KBM-7 (cell line): ENCODE data around the gene LTBP2.

Experiments
- DNase-seq: peaks from one replicate; pipeline ENCODE4 v3.0.0-alpha.2; 2015
- in situ Hi-C: fragments of 300-500 bp; cut with MboI; formaldehyde crosslinking; loops from 2 replicates; pipeline ENCODE4 v1.14.3; 2020; ENCODE audit warnings: low sequenced_read_pairs, low pct_unique_long_range_greater_than_20kb, mixed read lengths

Gene LTBP2

DNA sequence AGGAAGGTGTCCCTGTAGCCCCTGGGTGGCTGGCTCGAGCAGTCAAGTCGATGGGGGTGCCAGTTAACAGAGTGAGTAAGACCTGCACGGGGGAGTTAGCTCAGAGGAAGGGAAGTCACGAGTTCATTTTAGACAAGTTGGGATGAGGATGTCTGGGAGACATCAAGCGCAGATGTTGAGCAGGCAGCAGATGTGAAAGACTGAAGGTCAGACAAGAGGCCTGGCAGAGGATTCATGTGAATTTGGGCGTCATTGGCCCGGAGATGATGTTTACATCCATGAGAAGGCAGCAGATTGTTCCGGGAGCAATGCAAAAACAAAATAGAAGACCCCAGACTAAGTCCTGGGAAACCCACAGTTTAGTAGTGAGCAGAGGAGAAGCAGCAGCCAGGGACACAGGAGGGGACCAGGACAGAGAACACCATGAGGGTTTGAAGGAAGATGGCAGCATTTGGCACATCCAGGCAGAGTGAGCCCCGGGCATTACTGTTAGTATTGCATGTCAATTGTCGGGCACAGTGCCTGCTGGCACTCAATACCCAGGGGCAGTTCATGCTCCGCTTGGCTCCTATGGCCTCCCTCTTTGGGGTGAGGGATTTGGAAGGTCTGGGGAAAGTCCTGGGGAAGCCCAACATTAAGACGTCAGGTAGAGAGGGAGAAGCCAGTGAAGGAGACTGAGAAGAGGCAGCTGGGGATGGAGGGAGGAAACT lies 15.1 kb downstream of the LTBP2 start:
- in situ Hi-C loops, result no loop called here
- no peak for DNase-seq

DNA sequence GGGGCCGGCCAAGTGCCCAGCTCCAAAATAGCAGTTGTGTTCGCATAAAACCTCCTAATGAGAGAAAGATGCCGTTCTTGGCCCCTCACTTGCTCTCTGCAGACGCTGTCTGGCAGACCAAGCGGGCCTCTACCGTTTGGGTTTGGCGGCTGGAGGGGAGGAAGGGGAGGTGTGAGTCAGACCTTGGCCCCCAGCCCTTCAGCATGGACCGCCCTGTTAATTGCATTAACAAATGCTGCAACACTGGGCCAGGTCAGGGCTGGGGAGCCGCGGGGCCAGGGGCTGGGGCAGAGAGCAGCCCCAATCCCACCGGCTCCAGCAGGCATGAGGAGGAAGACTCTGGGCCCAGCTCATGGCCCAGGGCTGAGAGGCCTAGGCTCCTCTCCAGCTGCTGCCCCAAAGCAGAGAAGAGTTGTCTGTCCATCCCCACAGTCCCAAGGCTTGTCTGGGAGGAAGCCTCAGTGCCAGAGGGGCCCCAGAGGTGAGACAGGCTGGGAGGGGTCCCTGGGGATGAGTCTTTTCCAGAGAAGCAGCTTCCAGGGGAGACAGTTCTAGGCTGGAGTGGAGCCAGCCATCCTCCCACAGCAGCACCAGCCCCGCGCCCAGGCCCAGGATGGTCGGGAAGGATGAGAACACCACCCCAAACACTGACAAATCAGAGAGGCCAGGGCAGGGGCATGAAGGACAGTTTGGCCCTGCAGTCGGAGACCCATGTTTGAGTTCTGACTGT lies 16.9 kb downstream of the LTBP2 start:
- in situ Hi-C loops, result no loop called here
- DNase-seq, result no peak

DNA sequence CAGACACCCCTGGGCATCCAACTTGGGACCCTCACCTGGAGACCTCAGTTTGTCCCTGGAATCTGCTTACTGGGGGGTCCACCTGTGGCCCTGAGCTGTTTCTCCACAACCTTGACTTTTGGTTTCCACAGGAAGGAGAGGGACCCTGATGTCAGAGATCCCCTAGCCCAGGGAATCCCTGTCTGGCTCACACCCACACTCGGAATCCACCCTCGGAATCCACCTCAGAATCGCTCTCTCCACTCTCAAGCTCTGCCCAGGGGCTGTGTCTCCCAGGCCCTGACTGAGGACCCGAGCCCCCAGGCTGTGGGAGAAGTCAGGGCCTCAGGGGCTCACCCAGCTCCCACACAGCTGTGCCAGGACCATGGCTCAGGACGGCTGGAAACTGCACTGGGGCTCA lies 17.4 kb downstream of the LTBP2 start:
- in situ Hi-C loops, result no loop called here
- DNase-seq, result no peak

- in situ Hi-C loops, result no loop called here
- DNase-seq, result no peak
Measured at GRCh38 chr14:74594029-74594428, 18.0 kb downstream of the LTBP2 start.

DNA sequence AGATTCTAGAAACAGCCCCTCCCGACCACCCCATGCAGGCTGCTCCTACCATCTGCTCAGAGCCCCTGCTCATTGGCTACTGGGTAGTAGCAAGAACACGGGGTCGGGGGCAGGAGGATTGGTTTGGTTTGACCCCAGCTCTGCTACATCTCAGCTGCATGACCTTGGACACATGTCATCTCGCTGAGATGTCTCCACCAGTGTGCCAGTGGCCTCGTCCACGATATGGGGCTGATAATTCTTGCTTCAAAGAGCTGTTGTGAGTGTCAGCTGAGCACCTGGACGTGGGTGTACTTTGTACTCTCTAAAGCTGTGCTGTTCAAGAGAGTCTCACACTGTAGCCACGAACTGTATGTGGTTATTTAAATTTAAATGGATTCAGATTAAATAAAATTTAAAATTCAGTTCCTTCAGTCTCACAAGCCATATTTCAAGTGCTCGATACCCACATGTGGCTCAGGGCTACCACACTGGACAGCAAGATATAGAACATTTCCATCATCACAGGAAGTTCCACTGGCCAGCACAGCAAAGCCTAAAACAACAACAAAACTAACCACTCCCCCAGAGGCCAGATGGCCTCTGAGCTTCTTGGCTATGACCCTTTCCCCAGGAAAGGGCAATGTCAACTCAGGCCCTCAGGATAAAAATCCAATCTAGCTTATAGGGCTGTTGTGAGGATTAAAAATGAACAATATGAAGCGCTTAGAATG lies 18.6 kb downstream of the LTBP2 start:
- DNase-seq, result no peak

DNA sequence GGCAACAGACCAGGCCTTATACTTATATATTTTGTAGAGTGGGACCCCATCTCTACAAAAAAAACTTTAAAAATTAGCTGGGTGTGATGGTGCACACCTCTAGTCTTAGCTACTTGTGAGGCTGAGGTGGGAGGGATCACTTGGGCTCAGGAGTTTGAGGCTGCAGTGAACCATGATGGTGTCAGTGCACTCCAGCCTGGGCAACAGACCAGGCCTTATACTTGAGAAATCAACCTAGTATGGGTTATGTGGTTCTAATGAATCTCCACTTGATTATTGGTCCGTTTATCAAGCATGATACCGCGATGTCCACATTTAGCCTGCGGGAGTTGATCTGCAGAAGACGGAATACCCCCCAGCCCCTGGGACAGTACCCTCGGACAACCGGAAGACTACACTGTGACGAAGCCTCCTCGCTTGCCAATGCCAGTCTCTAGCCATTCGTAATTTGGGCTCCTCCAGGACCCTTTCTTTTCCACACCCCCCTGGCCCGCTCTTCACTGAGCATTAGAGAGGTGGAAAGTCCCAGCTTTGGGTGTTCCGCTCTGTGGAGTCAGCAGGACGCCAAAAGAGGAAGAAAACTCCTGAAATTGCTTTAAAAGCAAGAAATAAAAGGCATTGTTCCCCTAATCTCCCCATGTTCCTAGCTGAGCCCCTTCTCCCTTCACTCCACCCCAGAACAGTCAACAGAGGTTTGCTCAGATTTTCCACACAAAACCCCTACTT lies 19.4 kb downstream of the LTBP2 start:
- in situ Hi-C loops, result no loop called here
- DNase-seq, result no peak

More for the DNA sequence above, 18.6 kb downstream of the LTBP2 start:
- in situ Hi-C loops, result no loop called here

DNA sequence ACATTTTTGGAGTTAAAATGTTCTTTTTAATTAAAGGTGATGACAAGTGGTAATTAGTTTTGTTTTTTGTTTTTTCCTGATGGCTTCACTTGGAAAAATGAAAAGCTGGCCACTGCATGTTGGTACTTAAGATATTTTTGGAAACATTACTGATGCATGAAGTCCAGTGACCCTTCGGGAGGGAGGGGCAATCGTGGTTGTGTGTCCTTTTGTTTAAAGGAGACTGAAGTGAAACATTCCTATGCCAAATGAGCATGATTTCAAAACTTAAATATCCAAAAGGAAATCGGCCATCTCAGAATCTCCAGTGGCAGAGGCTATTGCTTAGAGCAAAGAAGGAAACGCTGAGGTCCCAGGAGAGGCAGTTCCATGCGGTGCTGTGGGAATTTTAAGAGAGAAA lies 20.1 kb downstream of the LTBP2 start:
- in situ Hi-C loops, result no loop called here
- DNase-seq, result no peak

DNA sequence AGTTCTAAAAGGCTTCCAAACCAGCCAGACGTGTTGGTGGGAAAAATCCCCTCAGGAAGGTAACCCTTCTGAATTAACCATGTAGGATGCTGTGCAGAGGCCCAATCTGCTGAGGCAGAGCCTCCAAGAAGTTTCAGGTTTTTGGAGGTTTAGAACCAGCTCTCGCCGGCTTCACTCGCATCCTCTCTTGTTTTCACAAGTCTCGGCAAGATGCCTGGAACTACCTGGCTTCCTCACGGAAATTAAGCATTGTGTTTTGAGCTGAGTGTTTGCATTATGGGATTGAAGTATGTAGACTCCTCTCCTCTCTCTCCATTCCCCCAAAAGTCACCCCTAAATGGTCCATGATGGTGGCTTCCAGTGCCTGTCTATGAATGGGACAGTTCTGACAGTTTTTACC lies 20.6 kb downstream of the LTBP2 start:
- in situ Hi-C loops, result no loop called here
- DNase-seq, result no peak

- in situ Hi-C loops, result no loop called here
- no peak for DNase-seq
Measured at GRCh38 chr14:74589291-74589879, 22.7 kb downstream of the LTBP2 start.

GRCh38 chr14:74587363-74587707 lies 24.7 kb downstream of the LTBP2 start:
- DNase-seq, result no peak
- in situ Hi-C loops, result no loop called here

DNA sequence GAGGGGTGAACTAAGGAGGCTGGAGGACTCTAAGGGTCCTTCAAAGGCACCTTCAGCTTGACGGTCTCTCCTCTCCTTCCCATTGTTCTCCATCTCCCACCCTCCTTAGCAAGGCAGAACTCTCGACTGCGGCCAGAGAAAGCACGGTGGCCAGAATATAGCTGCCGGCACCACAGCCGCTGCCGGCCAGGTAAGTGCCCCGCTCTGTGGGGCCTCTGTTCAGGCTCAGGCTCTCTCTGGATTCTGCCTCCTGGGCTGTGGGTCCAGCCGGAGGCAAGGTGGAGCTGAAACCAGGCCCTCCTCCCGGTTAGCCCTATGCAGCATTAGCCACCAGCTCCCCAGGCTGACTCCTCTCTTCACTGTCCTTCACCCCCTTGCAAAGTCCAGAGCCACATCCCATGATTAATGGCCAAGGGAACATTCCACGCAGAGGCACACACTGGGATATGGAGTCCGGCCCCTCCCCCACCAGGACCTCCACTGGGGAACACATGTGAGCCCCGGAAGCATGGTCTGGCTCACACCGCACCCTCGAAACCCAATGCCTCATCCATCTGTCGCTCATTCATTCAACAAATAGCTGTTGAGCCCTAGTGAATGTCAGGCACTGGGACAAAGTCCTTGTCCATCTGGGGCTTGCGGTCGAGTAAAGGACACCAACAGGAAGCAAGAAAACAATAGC lies 25.2 kb downstream of the LTBP2 start:
- in situ Hi-C loops, result no loop called here
- DNase-seq, result no peak

GRCh38 chr14:74585406-74586335 lies 26.4 kb downstream of the LTBP2 start:
- in situ Hi-C loops, result no loop called here
- DNase-seq, result no peak

DNA sequence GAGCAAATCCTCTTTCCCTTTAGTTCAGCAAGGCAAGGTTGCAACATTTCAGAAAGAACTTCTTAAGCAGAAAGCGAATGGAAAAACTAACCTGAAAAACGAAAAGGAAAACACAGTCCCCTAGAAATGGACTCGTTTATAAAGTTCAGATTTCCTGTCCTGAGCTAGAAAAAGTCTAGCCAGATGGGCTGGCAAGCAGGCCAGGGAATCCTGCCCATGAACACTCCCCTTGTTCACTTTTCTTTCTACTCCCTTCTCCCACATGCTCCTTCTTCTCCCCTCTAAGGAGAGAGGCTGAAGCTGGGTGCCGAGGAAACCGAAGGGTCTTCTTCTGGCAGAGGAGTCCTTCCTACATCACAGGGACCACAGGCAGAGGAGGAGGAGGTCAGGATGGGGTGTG lies 27.1 kb downstream of the LTBP2 start:
- DNase-seq, result no peak
- in situ Hi-C loops, result no loop called here

GRCh38 chr14:74583689-74584434 lies 28.2 kb downstream of the LTBP2 start:
- DNase-seq, result no peak
- in situ Hi-C loops, result no loop called here

DNA sequence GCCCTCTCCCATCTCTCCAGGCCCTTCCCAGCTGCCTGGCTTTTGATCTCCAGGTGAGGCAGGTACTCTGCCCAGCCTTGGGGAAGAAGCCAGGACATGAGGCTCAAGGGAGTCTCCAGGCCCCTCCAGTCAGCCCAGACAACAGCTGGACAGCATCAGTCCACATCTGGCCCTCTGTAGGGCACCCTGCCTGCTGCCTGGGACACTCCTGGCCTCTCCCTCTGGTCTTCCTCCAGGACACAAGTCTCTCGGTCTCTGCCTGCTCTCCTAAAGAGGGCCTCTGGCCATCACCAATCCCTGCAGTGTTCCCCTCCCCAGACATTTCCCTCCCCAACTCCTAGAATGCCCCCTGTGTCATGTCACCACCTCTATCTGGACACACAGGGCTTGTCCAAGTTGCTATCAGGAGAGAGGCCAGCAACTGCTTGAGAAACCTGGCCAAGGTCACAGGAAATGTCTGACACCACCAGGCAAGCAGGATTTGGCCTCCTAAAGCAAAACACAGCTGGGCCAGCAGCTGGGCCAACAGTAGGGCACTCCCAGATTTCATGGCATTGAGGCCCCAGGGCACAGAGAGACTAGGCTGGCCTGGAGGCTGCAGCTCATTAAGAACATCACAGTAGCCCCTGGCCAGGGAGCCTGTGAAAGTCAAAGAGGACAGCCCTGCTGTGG lies 29.0 kb downstream of the LTBP2 start:
- in situ Hi-C loops, result no loop called here
- no peak for DNase-seq

DNA sequence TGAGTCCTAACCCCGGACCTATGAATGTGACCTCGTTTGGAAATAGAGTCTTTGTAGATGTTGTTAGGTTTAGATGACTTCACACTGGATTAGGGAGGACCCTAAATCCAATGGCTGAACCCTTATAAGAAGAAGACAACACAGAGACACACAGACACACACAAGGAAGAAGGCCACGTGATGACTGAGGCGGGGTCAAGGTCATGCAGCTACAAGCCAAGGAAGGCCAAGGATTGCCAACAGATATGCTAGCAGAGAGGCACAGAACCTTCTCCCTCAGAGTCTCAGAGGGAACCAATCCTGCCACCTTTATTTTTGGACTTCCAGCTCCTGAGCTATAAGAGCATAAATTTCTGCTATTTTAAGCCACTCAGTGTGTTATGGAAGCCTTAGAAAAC lies 31.8 kb downstream of the LTBP2 start:
- DNase-seq, result no peak
- in situ Hi-C loops, result no loop called here
